Measurements from ENCODE around the gene UFSP2.

- TF ChIP-seq CTCF (IDR thresholded peaks at IDR 0.05; ENCODE audit: insufficient read depth, low read length, poor library complexity, severe bottlenecking), result no peak
- TF ChIP-seq EZH2phosphoT487 (conservative IDR thresholded peaks at IDR 0.05; ENCODE audit: low read length), result no peak
Measured at GRCh38 chr4:185382754-185383153, 43.0 kb downstream of the UFSP2 start.

Measured in SU-DHL-6 (cell line).